Dermis blood vessel endothelial cell (primary cell): ENCODE results near the gene TRIM65. TPM values are rescaled to one million over a fixed set of nuclear protein-coding genes. Genes with fewer than 3 reads are reported as not detected.

ENCODE experiments used
- total RNA-seq: library from RNA; depleted of rRNA; stranded (reverse); fragments of >200 nt; gene quantifications from 2 replicates; pipeline ENCODE4 v1.2.3, GENCODE V29; 2014

Gene TRIM65
- total RNA-seq, 1 donor from 2014 or later: 42.4 TPM

Other genes starting within 250 kb of the TRIM65 start
- gene RECQL5, start 229.8 kb downstream of the TRIM65 start, total RNA-seq: 14.6 and 16.2 TPM in 2 replicates
- 68.2 and 84.7 TPM in 2 replicates for gene SAP30BP, start 229.6 kb downstream of the TRIM65 start, total RNA-seq
- 34.4 and 125 TPM in 2 replicates for gene ITGB4, start 175.5 kb downstream of the TRIM65 start, total RNA-seq
- gene GALK1, start 131.8 kb downstream of the TRIM65 start, total RNA-seq: 66.0 and 66.5 TPM in 2 replicates
- 10.9 and 12.4 TPM in 2 replicates for gene UNK, start 112.1 kb downstream of the TRIM65 start, total RNA-seq
- 3.2 and 3.4 TPM in 2 replicates for gene UNC13D, start 52.5 kb downstream of the TRIM65 start, total RNA-seq
- 19.2 and 54.3 TPM in 2 replicates for gene WBP2, start 41.6 kb downstream of the TRIM65 start, total RNA-seq
- 89.1 and 109 TPM in 2 replicates for gene TRIM47, start 18.4 kb downstream of the TRIM65 start, total RNA-seq
- gene MRPL38, start 7.9 kb upstream of the TRIM65 start, total RNA-seq: 24.0 and 49.3 TPM in 2 replicates
- 6.2 and 11.6 TPM in 2 replicates for gene FBF1, start 44.1 kb upstream of the TRIM65 start, total RNA-seq
- gene ACOX1, start 82.2 kb upstream of the TRIM65 start, total RNA-seq: 68.4 and 79.8 TPM in 2 replicates
- gene TEN1, start 82.3 kb upstream of the TRIM65 start, total RNA-seq: 14.0 and 20.8 TPM in 2 replicates
- 0.51 and 2.1 TPM in 2 replicates for gene CDK3, start 103.9 kb upstream of the TRIM65 start, total RNA-seq
- gene EVPL, start 130.4 kb upstream of the TRIM65 start, total RNA-seq: under 0.01 and 0.05 TPM in 2 replicates
- gene SRP68, start 175.6 kb upstream of the TRIM65 start, total RNA-seq: 28.2 and 60.7 TPM in 2 replicates
- 0.19 TPM in 1 of 2 replicates, not detected in the other for gene GALR2, start 177.8 kb upstream of the TRIM65 start, total RNA-seq
- not detected in 2 replicates for gene ZACN, start 182.2 kb upstream of the TRIM65 start, total RNA-seq
- gene EXOC7, start 206.8 kb upstream of the TRIM65 start, total RNA-seq: 102 and 114 TPM in 2 replicates
- gene FOXJ1, start 244.3 kb upstream of the TRIM65 start, total RNA-seq: 0.05 TPM in 1 of 2 replicates, not detected in the other